Stimulated activated CD4-positive, alpha-beta T cell treated with anti-CD3 and anti-CD28 coated beads, Interleukin-12 subunit alpha, Interleukin-12 subunit beta, amount 100 ng/mL, for 48 hours (primary cell): ENCODE data around the gene PDZD4.
A peak's percentile ranks its signal among the peaks of the same experiment; 100 is the strongest.

Source experiments
- DNase-seq, 3 donors: peaks; one replicate each; pipeline ENCODE4 v3.0.0-alpha.2; 2020; ENCODE audit warnings: low read depth in 2 of 3, low spot score in 1 of 3

Gene PDZD4, protein sequence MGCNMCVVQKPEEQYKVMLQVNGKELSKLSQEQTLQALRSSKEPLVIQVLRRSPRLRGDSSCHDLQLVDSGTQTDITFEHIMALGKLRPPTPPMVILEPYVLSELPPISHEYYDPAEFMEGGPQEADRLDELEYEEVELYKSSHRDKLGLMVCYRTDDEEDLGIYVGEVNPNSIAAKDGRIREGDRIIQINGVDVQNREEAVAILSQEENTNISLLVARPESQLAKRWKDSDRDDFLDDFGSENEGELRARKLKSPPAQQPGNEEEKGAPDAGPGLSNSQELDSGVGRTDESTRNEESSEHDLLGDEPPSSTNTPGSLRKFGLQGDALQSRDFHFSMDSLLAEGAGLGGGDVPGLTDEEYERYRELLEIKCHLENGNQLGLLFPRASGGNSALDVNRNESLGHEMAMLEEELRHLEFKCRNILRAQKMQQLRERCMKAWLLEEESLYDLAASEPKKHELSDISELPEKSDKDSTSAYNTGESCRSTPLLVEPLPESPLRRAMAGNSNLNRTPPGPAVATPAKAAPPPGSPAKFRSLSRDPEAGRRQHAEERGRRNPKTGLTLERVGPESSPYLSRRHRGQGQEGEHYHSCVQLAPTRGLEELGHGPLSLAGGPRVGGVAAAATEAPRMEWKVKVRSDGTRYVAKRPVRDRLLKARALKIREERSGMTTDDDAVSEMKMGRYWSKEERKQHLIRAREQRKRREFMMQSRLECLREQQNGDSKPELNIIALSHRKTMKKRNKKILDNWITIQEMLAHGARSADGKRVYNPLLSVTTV

DNA sequence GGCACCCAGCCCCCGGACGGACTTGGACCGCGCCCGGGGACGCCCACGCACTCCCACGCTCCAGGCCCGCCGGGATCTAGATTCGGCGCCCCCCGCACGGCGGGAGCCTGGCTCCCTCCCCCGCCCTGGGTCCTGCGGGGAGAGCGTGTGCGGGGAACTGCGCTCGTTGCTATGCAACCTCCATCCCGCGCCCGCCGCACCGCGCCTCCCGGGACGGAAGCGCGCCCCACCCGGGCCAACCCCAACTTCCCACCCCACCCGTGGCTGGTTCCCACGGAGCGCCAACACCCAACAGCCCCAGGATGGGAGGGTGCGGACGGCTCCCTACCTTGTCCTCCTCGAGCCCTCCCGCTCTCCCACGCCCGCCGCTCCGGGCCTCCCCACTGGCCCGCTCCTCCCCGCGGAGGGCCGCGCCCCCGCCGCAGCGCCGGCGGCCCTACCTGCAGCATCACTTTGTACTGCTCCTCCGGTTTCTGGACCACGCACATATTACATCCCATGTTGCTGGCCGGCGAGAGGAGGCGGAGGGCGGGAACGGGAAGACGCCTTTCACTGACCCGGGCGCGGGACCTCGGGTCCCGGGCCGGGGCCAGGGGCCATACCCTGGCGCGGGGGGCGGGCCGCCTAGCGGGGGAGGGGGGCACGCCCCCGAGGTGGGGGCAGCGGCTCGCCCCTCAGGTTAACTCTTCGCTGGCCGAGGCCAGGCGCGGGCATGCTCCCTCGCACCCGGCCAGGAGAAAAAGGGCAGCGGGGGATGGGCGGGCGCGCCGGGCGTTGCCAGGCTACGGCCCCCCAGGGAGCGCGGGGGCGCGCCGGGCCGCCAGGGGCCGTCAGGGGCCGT is at the start of gene PDZD4:
Gene PDZD4 (minus strand): TSS at position 746 of the 841 bp plus-strand sequence. CDS start 246 bp downstream, at position 500.
- no peak for DNase-seq

DNA sequence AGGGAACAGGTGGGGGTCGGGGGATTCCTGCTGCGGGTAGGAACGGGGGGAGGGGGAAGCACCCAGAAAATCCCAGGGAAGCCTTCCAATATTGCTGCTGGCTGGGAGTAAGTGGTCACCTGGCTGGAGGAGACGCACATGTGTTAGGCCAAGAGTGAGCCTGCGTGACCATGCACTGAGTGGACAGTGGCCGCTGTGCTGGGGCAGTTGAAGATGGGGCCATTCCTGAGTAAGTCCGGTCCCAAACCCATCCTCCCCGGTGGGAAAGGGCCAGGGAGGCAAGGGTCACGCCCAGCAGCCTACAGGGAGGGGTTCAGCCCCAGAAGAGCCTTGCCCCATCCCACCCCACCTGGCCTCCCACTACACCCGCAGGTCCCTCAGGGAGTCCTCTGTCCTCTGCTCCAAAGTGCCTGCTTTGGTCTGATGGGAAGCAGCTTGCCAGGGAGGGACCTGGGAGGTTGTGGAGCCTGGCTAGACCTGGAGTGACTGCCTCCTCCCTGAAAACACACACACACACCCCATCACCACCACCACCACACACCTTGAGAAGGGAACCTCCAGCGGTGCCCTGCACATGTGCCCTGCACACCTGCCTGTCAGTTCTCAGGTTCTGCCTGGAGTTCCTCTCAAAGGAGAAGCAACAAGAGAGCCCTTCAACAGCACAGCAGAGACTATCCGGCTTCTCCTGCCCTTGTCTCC is 49.5 kb upstream of the PDZD4 start:
- no peak for DNase-seq

DNA sequence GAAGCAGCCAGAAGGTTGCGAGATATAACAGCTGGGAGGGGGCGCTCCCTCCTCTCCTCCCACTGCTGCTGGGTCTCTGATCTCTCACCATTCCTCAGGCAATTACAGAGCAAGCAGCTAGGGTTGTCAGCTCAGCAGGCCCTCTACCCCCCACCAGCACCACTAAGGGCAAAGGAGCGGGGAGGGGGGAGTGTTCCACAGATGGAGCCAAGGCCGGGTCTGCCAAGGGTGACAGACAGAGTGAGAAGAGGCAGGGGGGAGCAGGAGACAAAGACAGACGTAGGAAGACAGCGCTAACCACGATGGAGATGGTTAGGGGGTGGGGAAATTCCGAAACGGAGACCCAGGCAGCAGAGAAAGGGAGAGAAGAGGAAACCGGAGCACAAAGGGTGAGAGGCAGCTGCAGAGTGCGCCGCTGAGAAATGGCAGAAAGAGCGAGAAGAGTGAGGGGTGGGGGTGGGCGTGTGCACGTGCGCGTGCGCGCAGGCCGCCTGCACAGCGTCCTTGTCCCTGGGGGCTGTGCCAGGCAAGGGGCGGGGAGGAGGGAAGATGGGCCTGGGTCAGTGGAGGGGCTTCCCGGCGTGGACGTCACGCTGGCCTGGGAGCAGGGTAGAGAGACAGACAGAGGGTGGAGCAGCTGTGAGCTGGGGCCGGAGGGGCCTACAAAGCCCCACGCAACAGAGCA is 48.8 kb upstream of the PDZD4 start:
- no peak for DNase-seq

DNA sequence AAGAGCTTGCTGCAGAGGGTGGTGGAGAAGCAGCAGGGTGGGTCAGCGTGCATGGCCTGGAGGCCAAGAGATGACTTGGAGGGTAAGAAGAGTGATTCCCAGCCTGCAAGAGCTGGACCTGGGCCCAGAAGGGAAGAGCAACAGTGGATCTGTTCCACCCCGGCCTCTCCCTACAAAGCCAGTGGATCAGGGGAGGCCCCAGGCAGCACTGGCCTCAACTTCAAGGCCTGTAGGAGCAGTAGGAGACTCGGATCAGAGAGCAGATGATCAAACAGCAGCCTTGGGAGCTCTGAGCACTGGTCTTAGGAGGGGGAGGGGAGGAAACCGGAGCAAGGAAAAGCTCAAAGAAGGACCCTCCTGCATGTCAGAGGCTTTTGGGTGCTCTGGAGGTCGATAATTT is 48.0 kb upstream of the PDZD4 start:
- no peak for DNase-seq

DNA sequence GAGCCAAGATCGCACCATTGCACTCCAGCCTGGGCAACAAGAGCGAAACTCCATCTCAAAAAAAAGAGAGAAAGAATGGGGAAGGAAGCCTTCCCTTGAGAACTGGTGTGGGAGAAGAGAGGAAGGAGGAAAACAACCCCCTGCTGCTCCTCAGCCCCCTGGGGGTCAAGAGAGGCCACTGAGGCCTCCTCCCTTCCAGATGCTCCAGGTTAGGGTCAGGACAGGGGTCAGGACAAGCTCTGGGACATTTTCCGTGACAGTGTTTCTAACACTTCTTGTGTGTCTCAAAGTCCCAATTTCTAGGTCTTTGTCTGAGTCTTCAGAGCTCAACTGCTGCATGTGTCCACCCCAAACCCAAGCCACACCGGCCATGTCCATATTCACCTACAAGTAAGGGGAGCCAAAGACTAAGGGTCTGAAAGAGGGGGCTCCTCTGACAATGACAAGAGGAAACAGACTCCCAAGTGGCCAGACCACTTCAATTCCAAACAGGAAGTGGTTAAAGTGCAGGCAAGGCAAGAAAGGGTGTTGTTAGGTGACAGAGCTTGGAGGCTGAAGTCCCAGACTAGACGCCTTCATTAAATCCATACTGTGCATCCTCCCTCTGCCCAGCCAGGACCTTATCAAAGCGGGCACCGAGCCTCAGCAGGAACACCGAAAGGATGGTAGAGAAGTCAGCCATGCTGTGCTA is 47.4 kb upstream of the PDZD4 start:
- DNase-seq: no peak

DNA sequence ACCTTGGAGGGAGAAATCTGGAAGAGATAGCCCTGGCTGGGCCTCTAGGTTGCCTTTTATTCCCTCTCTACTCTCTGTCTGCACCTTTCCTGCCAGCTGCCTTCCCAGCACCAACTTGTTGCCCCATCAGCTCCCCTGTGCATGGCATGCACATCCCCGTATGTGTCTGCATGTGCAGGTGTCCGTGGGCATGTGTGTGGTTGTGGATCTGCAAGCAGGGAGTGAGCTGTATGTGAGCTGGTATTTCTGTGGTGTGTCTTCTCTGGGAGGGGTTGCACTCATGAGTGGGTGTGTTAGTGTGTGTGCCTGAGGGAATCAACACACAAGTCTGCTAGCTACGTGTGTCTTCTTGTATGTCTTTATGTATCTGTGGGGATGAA is 45.8 kb upstream of the PDZD4 start:
- DNase-seq: no peak

DNA sequence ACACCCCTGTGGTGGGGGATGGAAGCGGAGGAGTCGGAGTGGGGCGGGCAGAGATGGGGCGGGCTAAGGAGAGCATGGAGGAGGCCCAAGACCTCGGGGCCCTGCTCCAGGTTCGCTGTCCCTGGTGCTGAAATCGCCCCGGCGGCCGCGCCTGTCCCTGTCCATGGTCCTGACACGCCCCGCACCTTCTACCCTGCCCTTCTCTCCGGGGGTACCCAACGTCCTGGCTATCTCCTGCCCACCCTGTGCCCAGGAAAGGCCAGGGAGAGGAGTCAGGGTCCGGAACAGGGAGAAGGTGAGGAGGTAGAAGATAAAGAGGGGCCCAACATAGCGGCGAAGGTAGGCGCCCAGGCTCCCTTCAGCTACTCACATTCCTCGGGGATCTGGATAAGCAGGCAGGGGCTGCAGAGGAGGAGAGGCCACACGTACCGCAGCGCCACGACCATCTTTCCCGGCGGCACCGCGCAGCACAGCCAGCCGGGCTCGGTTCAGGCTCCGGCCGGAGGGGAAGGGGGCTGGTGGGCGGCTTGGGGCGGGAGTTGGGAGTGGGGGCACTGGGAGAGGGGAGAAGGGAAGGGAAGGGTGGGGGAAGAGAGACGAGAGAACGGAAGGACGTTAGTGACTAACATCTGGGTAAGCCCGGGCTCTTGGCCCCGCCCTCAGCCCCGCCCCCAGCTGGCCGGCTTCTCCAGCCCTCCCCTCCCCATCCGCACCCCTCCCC is 45.2 kb upstream of the PDZD4 start:
- DNase-seq: peak; percentile 31 to 67 (median 38)

DNA sequence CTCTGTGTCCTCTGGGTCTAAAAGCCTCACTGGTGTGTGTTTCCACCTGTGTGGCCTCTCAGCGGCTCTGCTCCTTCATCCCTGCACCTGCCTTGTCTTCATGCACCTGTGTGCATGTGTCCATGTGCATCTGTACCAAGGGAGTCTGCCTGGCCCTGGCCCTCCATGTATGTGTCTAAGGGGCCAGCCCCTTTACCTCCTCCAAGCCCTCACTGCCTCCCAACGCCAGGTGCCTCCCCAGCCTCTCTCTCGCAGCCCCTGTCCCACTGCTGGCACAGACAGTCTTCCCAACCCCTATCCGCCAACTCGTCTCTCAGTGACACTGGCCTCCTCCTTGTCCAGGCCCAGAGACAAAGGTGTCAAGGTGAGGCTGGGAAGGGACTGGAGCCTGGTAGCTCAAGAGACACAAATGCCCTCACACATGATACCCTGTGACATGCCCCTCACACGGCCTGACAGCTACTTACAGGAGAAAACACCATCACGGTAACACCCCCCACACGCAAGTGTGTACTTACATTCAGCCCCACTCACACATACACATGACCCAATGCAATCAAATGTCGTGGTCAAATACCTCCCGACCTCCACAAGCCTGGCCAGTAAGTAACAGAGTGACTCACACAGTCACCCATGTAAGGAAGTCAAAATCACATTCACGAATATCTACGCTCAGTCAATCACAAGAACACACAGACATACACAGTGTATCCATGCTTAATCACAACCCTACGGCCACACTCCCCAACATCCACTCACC is 44.2 kb upstream of the PDZD4 start:
- DNase-seq: no peak

DNA sequence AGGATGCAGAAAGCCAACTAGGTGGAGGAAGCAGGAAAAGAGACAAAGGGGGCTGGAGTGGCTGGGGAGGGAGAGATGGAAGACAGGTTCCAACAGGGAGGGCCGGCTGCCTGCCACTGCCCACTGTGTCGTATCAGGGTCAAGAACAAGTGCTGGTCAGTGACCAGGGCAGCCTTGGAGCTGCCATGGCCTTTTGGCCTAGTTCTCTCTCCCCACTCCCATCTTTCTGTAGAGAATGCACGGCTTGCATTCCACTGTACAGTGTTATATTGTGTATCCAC is 43.7 kb upstream of the PDZD4 start:
- DNase-seq: no peak

DNA sequence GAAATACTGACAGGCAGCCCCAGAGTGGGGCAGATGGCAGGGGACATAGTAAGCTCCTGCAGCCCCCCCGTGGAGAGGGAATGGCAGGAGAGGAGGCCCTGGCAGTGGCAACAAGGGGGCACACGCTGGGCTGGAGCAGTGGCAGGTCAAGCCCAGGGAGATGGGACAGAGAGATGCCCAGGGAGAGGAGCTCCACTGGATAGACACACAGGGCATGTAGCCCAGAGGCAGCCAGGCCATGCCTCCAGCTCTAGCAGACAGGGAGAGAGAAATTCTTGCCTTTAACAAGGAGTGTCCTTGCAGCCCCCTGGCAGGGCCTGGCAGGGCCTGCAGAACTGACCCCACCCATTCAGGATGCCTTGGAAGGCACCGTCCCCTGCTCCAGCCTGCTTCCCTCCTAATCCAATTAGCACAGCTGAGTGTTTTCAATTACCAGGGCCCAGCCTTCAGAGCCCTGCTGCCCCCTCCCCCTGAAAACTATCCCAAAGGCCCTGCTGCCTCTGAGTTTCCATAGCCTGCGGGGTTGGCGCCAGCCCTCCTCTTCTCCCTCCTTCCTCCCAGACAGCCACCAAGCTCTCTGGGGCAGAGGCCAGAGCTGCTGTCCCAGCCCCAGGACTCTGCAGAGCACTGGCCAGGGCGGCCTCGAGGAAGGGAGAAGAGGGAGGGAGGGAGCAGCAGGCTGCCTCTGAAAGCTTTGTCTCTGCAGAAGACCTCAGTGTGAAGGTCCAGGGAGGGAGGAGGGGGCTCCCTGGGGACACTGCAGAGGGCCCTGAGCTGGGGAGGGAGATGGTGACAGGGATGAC is 43.1 kb upstream of the PDZD4 start:
- no peak for DNase-seq

DNA sequence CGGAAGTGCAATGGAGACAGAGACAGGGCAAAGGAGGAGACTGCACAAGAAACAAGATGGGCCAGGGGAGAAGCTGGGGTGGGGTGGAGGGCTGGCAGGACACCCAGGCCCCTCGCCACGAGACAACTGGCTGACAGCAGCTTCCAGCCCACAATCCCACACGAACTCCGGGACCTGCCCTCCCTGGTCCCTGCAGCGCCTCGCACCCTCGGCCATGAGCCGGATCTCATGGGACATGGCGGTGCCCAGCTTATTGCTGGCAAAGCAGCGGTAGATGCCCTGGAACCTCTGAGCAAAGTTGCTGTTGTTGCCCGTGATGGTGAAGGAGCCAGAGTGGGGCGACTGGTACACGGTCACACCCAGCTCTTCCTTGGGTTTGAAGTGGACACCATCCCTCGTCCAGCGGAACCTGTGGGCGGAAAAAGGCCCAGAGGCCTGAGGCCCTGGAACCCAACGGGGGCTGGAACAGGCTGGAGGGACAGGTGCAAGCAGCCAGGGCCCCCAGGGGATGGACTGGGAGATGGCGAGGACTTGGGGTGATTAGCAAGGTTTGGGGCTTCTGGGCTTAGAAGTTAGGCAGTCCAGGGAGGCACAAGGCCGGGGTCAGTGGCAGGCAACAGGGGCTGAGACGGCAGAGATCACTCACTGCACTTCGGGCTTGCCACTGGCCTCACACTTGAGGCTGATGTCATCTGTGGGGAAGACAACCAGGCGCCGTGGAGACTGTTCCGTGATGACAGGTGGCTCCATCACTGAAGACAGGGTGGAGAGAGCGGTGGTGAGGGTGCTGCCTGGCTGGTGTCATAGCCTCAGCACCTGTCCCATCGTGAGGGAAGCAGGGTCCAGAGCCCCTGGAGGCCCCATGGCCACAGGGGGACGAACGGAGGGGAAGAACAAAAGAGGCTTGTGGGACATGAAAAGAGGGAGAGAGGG is 41.9 kb upstream of the PDZD4 start:
- no peak for DNase-seq

DNA sequence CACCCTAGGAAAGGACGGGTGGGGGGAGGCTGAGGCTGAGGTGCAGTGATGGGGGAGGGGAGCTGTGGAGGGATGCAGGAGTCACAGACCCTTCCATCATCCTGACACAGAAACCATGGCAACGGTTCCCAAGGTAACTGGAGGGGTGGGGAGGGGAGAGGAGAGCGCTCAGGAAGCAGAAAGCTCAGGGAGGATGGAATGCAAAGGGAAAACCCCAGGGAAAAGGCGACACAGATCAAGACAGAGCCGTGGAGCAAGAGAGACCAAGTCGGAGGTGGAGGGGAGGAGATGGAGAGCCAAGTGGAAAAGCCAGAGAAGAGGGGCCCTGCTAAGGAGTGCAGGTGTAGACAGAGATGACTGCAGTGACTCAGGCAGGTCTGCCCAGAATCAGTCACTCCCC is 41.1 kb upstream of the PDZD4 start:
- no peak for DNase-seq

DNA sequence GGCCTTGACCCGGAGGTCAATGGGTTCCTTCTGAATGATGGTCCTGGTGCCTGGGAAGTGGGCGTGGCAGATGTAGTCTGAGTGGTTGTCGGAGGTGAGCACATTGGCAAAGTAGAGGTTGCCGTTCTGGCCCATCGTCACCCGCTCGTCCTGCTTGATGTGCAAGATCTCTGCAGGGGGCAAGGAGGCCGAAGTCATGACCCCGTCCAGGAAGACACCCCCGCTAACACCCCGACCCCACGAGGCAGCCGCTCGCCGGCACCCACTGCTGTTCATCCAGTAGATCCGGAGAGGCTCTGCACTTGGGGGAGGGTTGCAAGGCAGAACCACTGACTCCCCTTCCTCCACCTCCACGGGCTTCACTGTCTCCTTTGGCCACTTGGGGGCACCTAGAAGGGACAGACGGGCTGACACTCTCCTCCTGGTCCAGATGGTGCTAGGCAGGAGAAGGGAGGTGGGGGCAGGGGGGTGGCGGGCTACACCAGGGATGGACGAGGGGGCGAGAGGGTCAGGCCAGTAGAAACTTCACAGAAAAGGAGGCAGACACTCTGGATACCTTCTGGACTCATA is 40.5 kb upstream of the PDZD4 start:
- no peak for DNase-seq

DNA sequence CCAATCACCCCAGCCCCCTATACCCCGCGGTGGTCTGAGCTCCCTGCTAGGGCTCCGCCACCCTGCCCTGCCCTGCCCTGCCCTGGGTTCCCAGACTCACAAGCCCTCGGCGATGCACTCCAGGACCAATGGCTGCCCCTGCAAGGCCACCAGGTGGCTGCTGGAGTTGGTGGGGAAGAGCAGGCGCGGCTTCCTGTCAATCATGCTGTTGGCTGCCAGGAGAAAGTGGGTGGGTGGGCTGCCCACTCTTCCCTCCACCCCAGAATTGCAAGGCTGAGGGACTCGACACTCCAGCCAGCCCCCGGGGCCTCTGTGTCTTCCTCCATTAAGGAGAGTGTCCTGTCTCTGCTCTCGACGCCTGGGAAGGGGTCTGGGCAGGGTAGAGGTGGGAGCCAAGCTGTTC is 39.9 kb upstream of the PDZD4 start:
- DNase-seq: no peak

DNA sequence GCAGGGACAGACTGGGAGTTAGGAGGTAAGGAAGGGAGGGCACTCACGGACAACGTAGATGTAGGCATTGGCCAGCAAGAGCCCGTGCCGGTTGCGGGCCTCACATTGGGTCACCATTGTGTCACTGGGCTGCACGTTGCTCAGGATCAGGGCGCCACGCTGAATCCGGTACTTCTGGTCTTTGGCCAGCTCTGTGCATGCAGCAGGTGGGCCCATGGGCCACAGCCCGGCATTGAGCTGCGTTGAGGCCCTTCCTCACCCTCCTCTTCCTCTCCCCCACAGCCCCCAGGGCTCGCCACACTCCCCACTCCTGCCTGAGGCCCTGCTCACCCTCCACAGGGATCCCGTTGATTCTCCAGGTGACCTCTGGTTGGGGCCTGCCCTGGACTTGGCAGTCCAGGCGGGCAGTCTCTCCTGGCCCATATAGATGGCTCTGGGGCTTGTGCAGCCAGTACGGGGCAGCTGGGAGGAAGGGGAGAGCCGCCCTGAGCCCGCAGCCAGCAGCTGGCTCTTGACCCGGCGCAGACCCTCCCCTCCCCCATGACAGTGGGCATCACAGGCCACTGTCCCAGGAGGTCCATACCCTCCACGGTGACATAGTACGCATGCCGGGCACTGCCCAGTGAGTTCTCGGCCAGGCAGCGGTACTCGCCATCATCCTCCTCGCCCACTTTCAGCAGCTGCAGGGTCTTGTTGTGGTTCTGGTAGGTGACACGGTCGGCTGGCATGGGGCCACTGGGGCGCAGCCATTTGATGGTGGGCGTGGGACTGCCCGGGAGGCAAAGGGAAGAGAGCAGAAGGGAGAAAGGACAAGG is 39.3 kb upstream of the PDZD4 start:
- no peak for DNase-seq
